AG09319 (cell line): ENCODE measurements around the gene SETX.

Experiments used
- DNase-seq: peaks from one replicate; pipeline ENCODE4 v3.0.0-alpha.2; 2010; ENCODE audit warnings: low read depth; ENCODE audit errors: extremely low read depth
- CTCF ChIP-seq: IDR thresholded peaks from 2 replicates; pipeline ENCODE4 v1.5.1; 2011; ENCODE audit warnings: low read depth, mild to moderate bottlenecking, inconsistent platforms, low read length, moderate library complexity

The SETX gene

DNA sequence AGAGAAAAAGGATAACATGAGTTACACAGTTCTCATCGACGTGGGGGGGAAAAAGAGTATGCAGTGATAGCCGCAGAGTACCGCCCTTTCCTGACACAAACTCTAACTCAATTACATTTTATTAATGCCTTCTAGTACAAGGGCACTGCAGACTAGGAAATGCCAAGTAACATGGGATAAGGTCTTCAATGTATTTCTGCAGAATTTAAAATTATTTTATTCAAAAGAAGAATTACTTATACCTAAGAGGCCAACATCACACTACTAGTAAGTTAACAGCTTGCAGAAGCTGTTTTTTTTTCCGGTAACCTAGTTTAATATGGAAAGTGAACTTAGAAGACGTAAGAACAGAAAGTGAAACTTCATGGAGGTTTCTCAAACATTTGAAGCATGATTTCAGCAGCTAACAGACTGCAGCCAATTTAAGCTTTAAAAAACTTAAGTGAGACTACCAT, 3.9 kb downstream of the SETX start:
- no peak for DNase-seq
- TF ChIP-seq CTCF: no peak

GRCh38 chr9:132348676-132349075, 6.1 kb downstream of the SETX start:
- no peak for TF ChIP-seq CTCF
- DNase-seq: no peak

GRCh38 chr9:132346177-132346576, 8.6 kb downstream of the SETX start:
- TF ChIP-seq CTCF: no peak
- DNase-seq: no peak

DNA sequence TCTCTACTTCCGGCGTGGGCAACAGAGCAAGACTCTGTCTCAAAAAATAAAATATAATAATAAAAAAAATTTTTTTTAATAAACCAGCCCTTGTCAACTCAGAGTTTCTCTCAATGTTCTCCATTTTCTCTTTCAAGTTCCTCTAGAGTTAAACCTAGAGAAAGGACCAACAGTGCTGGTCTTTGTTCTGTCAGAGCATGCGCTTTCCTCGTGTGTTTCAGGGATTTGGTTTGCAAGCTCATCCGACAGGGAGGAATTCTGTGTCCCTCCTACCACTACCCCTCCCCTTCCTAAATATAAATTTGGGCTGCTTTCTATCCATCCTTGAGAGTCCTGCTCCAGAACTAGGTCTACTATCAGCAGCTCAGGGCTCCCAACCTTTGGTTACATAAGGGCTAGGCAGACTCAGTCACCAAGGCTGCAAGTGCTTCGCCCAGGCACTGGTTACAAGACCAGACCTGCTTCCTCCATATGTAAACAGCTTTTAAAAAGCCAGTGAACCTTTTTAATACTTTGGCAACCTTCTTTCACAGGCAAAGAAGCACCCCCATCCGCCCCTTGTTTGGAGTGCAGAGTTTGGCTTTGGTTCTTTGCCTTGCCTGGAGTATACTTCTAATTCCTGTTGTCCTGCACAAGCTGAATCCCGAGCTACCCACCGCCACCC, 13.5 kb downstream of the SETX start:
- TF ChIP-seq CTCF: no peak
- no peak for DNase-seq

DNA sequence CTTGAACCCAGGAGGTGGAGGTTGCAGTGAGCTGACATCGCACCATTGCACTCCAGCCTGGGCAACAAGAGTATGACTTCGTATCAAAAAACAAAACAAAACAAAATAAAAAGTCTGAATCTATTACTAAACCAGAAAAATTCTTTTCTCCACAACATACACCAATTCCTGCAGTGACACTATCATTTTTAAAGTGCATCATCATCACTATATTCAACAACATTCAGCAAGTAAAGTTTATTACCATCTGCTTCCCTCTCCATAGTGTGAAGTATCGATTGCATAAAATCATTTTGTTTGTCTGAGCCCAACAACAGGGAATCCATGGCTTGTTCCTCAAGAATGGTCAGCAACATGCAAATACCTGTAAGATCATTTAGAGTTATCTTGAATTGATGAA, 20.4 kb downstream of the SETX start:
- no peak for DNase-seq
- no peak for TF ChIP-seq CTCF

- no peak for DNase-seq
Measured at GRCh38 chr9:132333556-132333955, 21.2 kb downstream of the SETX start.

DNA sequence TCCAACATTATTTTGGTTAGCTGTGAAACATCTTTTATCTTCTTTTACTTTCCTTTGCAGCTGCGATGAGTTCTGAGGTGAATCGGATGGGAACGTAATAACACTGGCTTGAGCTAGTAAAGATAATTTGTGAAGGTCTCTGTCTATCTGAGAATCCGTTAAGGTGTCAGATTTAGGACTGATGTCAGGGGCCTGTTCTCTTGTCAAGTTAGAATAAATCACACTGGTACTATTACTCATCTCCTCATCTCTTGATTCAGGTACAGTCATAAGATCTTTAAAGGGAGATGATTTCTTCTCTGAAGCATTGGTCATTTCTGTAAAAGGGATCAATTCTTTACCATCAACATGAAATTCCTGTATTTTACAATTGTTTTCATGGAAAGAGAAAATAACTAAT, 26.2 kb downstream of the SETX start:
- DNase-seq: no peak
- no peak for TF ChIP-seq CTCF

More at GRCh38 chr9:132333556-132333955, 21.2 kb downstream of the SETX start:
- TF ChIP-seq CTCF: no peak
